Measurements from ENCODE around the gene GALNT9.

DNA sequence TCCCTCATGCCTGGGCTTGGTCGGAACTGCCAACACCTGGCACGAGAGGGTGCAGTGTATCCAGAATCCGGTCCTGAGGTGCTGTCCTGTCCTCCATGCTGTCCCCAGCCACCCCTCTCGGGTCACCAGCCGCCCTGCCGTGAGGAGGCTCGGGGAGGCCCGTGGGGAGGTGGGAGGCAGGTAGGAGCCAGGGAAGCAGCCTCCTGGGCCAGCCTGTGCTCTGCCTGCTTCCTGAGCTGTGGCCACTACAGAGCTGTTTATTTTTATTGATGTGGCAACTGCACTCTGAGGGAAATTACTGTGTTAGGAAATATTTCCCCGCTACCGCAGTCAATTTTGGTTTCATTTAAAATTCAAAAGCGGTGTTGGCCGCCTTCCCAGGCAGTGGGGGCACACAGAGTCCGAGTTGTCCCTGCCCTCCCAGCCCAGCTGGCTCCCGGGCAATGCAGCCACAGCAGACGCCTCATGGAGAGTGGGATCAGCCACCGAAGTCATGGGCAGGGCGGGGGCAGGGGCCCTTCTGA lies 166.8 kb downstream of the GALNT9 start:
- TF ChIP-seq, protein P1, sequence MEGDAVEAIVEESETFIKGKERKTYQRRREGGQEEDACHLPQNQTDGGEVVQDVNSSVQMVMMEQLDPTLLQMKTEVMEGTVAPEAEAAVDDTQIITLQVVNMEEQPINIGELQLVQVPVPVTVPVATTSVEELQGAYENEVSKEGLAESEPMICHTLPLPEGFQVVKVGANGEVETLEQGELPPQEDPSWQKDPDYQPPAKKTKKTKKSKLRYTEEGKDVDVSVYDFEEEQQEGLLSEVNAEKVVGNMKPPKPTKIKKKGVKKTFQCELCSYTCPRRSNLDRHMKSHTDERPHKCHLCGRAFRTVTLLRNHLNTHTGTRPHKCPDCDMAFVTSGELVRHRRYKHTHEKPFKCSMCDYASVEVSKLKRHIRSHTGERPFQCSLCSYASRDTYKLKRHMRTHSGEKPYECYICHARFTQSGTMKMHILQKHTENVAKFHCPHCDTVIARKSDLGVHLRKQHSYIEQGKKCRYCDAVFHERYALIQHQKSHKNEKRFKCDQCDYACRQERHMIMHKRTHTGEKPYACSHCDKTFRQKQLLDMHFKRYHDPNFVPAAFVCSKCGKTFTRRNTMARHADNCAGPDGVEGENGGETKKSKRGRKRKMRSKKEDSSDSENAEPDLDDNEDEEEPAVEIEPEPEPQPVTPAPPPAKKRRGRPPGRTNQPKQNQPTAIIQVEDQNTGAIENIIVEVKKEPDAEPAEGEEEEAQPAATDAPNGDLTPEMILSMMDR (IDR thresholded peaks at IDR 0.05): no peak
- TF ChIP-seq MAX (IDR thresholded peaks at IDR 0.05; ENCODE audit: low read depth) (no peak), JUND (IDR thresholded peaks at IDR 0.05) (no peak), NFIC (IDR thresholded peaks at IDR 0.05; ENCODE audit: borderline replicate concordance) (no peak), RCOR1 (IDR thresholded peaks at IDR 0.05; ENCODE audit: low read length) (no peak), POLR2AphosphoS5 (IDR thresholded peaks at IDR 0.05; ENCODE audit: low read depth, low read length) (no peak), REST (IDR thresholded peaks at IDR 0.05; ENCODE audit: low read depth, low read length) (no peak), NRF1 (IDR thresholded peaks at IDR 0.05; ENCODE audit: low read depth, low read length) (no peak), EP300 (IDR thresholded peaks at IDR 0.05; ENCODE audit: borderline replicate concordance in 1 of 2, low read depth in 1 of 2, low read length in 1 of 2) (no peak), GABPA (IDR thresholded peaks at IDR 0.05; ENCODE audit: low read depth) (no peak), RFX5 (IDR thresholded peaks at IDR 0.05; ENCODE audit: low read length) (no peak), EZH2phosphoT487 (IDR thresholded peaks at IDR 0.05; ENCODE audit: borderline replicate concordance, low read depth) (no peak), MXI1 (IDR thresholded peaks at IDR 0.05; ENCODE audit: low read depth, low read length) (no peak), YY1 (IDR thresholded peaks at IDR 0.05; ENCODE audit: low read depth) (no peak)

Measured in SK-N-SH (cell line).